ENCODE results near the gene EPS15.

Gene EPS15

DNA sequence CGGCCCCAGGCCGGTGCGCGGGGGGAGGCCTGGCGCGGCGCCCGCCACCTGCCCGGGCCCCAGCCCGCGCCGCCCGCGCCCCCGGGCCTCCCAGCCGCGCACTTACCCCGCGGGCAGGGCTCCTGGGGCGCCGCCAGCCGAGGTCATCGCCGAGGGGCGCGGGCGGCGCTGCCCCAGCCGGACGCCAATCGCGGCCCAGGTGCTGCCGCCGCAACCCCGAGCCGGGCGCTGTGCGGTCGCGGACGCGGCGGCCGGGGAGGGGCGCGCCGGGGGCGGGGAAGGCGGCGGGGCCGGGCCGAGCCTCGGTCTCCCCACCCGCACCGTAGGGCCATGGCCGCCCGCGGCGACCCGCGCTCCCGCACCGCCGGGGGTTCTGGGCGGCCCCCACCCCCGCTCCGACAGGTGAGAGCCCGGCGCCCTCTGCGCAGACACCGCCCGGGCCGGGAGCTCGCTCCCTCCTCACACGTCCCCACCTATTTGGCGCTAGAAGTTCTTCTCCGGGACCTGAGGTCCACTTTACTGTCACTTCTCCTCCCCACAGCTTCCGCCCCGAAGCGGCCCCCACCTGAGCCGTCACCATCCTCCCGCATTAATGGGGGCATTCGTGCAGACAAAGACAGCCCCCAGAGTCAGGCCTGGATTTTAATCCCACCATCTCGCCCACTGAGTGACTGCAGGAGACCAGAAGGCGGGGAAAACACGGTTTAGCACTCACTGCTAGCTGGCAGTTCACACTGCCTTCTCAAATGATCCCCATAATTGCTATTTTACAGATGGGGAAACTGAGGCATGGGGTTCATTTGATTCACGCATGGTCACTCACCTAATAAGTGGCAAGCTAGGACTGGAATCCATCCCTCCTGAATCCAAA is 188.5 kb downstream of the EPS15 start, which contains the start of gene TTC39A (continued):
- TF ChIP-seq ZNF292 (tag by site-specific recombination; IDR thresholded peaks at IDR 0.05; ENCODE audit: borderline replicate concordance, low read depth) (no peak), ZBTB11 (tag by site-specific recombination; conservative IDR thresholded peaks at IDR 0.05; ENCODE audit: low read depth) (0 out of 2 replicates have a peak, but pooled peaks have one; percentile 2), ZNF280D (tag by site-specific recombination; IDR thresholded peaks at IDR 0.05) (no peak), MYNN (tag by site-specific recombination; IDR thresholded peaks at IDR 0.05; ENCODE audit: borderline replicate concordance) (no peak), ZNF24 (tag by site-specific recombination; IDR thresholded peaks at IDR 0.05) (no peak), ZNF621 (tag by site-specific recombination; IDR thresholded peaks at IDR 0.05) (no peak), ZNF707 (tag by site-specific recombination; IDR thresholded peaks at IDR 0.05) (no peak), GLIS1 (tag by site-specific recombination; IDR thresholded peaks at IDR 0.05) (peak; percentile 32), ZNF837 (tag by site-specific recombination; IDR thresholded peaks at IDR 0.05) (no peak), ZNF785 (tag by site-specific recombination; IDR thresholded peaks at IDR 0.05) (no peak), MZF1 (tag by site-specific recombination; IDR thresholded peaks at IDR 0.05; ENCODE audit: borderline replicate concordance) (no peak), ZNF114 (tag by site-specific recombination; IDR thresholded peaks at IDR 0.05) (no peak), ZNF121 (tag by site-specific recombination; IDR thresholded peaks at IDR 0.05) (no peak), SCRT2 (tag by site-specific recombination; IDR thresholded peaks at IDR 0.05) (peak; percentile 60), ZSCAN23 (tag by site-specific recombination; IDR thresholded peaks at IDR 0.05) (no peak), ZNF488 (tag by site-specific recombination; IDR thresholded peaks at IDR 0.05) (no peak), ZNF175 (tag by site-specific recombination; IDR thresholded peaks at IDR 0.05) (no peak), ZIC2 (tag by site-specific recombination; IDR thresholded peaks at IDR 0.05) (peak; percentile 48), KLF10 (tag by site-specific recombination; IDR thresholded peaks at IDR 0.05) (peak; percentile 41; the same call in 1 of the 2 replicates), ZBTB21 (tag by site-specific recombination; IDR thresholded peaks at IDR 0.05) (no peak), OSR2 (tag by site-specific recombination; IDR thresholded peaks at IDR 0.05) (no peak), ZNF501 (tag by site-specific recombination; IDR thresholded peaks at IDR 0.05) (0 out of 2 replicates have a peak, but pooled peaks have one; percentile 50), ZNF350 (tag by site-specific recombination; IDR thresholded peaks at IDR 0.05) (no peak)
- TF ChIP-seq, protein P1, sequence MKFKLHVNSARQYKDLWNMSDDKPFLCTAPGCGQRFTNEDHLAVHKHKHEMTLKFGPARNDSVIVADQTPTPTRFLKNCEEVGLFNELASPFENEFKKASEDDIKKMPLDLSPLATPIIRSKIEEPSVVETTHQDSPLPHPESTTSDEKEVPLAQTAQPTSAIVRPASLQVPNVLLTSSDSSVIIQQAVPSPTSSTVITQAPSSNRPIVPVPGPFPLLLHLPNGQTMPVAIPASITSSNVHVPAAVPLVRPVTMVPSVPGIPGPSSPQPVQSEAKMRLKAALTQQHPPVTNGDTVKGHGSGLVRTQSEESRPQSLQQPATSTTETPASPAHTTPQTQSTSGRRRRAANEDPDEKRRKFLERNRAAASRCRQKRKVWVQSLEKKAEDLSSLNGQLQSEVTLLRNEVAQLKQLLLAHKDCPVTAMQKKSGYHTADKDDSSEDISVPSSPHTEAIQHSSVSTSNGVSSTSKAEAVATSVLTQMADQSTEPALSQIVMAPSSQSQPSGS (tag by site-specific recombination; IDR thresholded peaks at IDR 0.05; ENCODE audit: low read depth) = no peak
- TF ChIP-seq, protein P2, sequence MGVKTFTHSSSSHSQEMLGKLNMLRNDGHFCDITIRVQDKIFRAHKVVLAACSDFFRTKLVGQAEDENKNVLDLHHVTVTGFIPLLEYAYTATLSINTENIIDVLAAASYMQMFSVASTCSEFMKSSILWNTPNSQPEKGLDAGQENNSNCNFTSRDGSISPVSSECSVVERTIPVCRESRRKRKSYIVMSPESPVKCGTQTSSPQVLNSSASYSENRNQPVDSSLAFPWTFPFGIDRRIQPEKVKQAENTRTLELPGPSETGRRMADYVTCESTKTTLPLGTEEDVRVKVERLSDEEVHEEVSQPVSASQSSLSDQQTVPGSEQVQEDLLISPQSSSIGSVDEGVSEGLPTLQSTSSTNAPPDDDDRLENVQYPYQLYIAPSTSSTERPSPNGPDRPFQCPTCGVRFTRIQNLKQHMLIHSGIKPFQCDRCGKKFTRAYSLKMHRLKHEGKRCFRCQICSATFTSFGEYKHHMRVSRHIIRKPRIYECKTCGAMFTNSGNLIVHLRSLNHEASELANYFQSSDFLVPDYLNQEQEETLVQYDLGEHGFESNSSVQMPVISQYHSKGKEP (tag by site-specific recombination; IDR thresholded peaks at IDR 0.05) = no peak
- TF ChIP-seq, protein P3, sequence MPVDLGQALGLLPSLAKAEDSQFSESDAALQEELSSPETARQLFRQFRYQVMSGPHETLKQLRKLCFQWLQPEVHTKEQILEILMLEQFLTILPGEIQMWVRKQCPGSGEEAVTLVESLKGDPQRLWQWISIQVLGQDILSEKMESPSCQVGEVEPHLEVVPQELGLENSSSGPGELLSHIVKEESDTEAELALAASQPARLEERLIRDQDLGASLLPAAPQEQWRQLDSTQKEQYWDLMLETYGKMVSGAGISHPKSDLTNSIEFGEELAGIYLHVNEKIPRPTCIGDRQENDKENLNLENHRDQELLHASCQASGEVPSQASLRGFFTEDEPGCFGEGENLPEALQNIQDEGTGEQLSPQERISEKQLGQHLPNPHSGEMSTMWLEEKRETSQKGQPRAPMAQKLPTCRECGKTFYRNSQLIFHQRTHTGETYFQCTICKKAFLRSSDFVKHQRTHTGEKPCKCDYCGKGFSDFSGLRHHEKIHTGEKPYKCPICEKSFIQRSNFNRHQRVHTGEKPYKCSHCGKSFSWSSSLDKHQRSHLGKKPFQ (tag by site-specific recombination; IDR thresholded peaks at IDR 0.05) = peak; percentile 88
